MM.1S (cell line): ENCODE results near the gene VTN.
A peak's percentile ranks its signal among the peaks of the same experiment; 100 is the strongest.

ENCODE experiments used
- DNase-seq: peaks from one replicate; pipeline ENCODE4 v3.0.0-alpha.2; 2015
- H2AFZ ChIP-seq: fragments of 300-600 bp; sonication (generic); 2 replicates; pipeline ENCODE4 v1.6.0; 2016; ENCODE audit warnings: antibody characterized with exemption, low read length
- H3F3A ChIP-seq: fragments of 300-600 bp; sonication (generic); 2 replicates; pipeline ENCODE4 v1.6.1; 2016; ENCODE audit warnings: mild to moderate bottlenecking, antibody characterized with exemption, low read length, moderate library complexity, mixed read lengths; ENCODE audit not compliant: insufficient read depth
- H3K27ac ChIP-seq: fragments of 300-600 bp; sonication (generic); 2 replicates; pipeline ENCODE4 v1.5.1; 2016; ENCODE audit warnings: mild to moderate bottlenecking, low read length
- H3K27me3 ChIP-seq: fragments of 300-600 bp; sonication (generic); replicated peaks from 2 replicates; pipeline ENCODE4 v1.6.0; 2016; ENCODE audit warnings: low read length; ENCODE audit not compliant: insufficient read depth
- H3K36me3 ChIP-seq: fragments of 300-600 bp; sonication (generic); replicated peaks from 2 replicates; pipeline ENCODE4 v1.6.1; 2016; ENCODE audit warnings: mild to moderate bottlenecking, low read length, mixed read lengths; ENCODE audit not compliant: insufficient read depth
- H3K4me1 ChIP-seq: fragments of 300-600 bp; sonication (generic); 2 replicates; pipeline ENCODE4 v1.6.1; 2016; ENCODE audit warnings: low read length, mixed read lengths
- H3K4me2 ChIP-seq: fragments of 300-600 bp; sonication (generic); 2 replicates; pipeline ENCODE4 v1.6.0; 2016; ENCODE audit warnings: low read depth, low read length
- H3K4me3 ChIP-seq: fragments of 300-600 bp; sonication (generic); 2 replicates; pipeline ENCODE4 v1.5.1; 2016; ENCODE audit warnings: low read length, mixed read lengths
- H3K79me2 ChIP-seq: fragments of 300-600 bp; sonication (generic); 2 replicates; pipeline ENCODE4 v1.6.1; 2016; ENCODE audit warnings: mixed run types, low read length, mixed read lengths
- H3K9ac ChIP-seq: fragments of 300-600 bp; sonication (generic); 2 replicates; pipeline ENCODE4 v1.6.1; 2016; ENCODE audit warnings: low read length, mixed read lengths
- H3K9me2 ChIP-seq: fragments of 300-600 bp; sonication (generic); replicated peaks from 2 replicates; pipeline ENCODE4 v1.6.1; 2016; ENCODE audit warnings: mild to moderate bottlenecking, low read length, mixed read lengths; ENCODE audit not compliant: insufficient read depth
- H3K9me3 ChIP-seq: fragments of 300-600 bp; sonication (generic); replicated peaks from 2 replicates; pipeline ENCODE4 v1.6.1; 2016; ENCODE audit warnings: mild to moderate bottlenecking, low read length, mixed read lengths; ENCODE audit not compliant: insufficient read depth
- H4K20me1 ChIP-seq: fragments of 300-600 bp; sonication (generic); 2 replicates; pipeline ENCODE4 v1.6.1; 2016; ENCODE audit warnings: mild to moderate bottlenecking, low read length, moderate library complexity, mixed read lengths; ENCODE audit not compliant: insufficient read depth
- EZH2 ChIP-seq: fragments of 300-600 bp; sonication (generic); optimal IDR thresholded peaks from 2 replicates; pipeline ENCODE3; 2017; ENCODE audit warnings: low read depth, mild to moderate bottlenecking, antibody characterized with exemption, low read length, mixed read lengths
- EZH2phosphoT487 ChIP-seq: fragments of 300-600 bp; sonication (generic); IDR thresholded peaks from 2 replicates; pipeline ENCODE4 v1.6.1; 2018; ENCODE audit warnings: antibody characterized with exemption, low read length
- TF ChIP-seq, protein P1 (sequence below): fragments of 300-600 bp; sonication (generic); IDR thresholded peaks from 2 replicates; pipeline ENCODE4 v1.5.1; 2016; ENCODE audit warnings: antibody characterized with exemption, low read length, mixed read lengths

VTN gene

DNA sequence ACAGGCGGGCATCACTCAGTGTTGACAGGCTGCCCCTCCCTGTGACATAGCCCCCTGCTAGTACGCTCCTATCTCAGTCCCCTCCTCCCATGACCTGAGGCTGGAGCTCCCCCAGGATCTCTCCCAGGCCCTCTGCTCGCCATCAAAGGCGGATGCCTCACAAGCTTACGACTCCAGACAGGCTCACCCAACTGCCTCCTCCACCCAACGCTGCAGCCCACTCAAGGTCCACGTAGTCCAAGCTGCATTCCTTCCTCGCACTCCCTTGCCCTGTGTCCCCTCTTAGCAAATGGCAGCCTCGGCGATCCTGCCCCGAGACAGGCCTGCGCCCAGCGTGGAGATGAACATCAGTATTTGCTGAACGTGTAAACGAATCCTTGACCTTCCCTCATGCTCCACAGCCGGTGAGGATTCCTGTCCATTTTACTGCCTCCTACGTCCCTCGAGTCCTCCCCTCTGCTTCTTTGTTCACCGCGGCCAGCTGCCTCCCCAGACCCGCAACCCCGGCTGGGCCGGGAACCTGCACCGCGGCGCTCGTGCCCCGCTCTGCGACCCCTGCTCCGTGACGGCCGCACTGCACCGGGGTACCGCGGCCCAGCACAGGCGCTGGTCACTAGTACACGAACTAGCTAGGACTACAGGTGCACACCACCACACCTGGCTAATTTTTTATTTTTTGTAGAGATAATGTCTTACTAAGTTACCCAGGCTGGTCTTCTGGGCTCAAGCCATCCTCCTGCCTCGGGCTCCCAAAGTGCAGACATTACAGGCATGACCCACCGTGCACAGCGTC lies 51.9 kb downstream of the VTN start:
- Histone ChIP-seq H4K20me1 (no peaks in the 10 kb centered on the region), H3K4me2 (peak overlapping the region; percentile 98), H3K27me3 (no peaks in the 10 kb centered on the region), H3K4me1 (peaks cover 4% of the 10 kb centered on the region; the same call in 1 of the 2 replicates), H3K79me2 (peaks cover 42% of the 10 kb centered on the region), H3F3A (no peaks in the 10 kb centered on the region), H2AFZ (peak overlapping the region; percentile 86), H3K4me3 (peak overlapping the region; percentile 91), H3K36me3 (no peaks in the 10 kb centered on the region; the same call in 1 of the 2 replicates), H3K9ac (peak overlapping the region; percentile 65), H3K9me3 (no peaks in the 10 kb centered on the region), H3K27ac (no peak overlapping the region), H3K9me2 (no peaks in the 10 kb centered on the region)
- DNase-seq, result no peak
- TF ChIP-seq, protein P1, sequence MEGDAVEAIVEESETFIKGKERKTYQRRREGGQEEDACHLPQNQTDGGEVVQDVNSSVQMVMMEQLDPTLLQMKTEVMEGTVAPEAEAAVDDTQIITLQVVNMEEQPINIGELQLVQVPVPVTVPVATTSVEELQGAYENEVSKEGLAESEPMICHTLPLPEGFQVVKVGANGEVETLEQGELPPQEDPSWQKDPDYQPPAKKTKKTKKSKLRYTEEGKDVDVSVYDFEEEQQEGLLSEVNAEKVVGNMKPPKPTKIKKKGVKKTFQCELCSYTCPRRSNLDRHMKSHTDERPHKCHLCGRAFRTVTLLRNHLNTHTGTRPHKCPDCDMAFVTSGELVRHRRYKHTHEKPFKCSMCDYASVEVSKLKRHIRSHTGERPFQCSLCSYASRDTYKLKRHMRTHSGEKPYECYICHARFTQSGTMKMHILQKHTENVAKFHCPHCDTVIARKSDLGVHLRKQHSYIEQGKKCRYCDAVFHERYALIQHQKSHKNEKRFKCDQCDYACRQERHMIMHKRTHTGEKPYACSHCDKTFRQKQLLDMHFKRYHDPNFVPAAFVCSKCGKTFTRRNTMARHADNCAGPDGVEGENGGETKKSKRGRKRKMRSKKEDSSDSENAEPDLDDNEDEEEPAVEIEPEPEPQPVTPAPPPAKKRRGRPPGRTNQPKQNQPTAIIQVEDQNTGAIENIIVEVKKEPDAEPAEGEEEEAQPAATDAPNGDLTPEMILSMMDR, result peak; percentile 4; the same call in 1 of the 2 replicates
- TF ChIP-seq EZH2, result no peak
- no peak for TF ChIP-seq EZH2phosphoT487
